ENCODE data around the gene ATP8B3.
"Not testable (repeated sequence)": the region's sequence is repeated elsewhere in the genome, so short reads cannot be mapped to it uniquely, and the experiment has no call there.

Gene ATP8B3

GRCh38 chr19:1815605-1816529, 3.8 kb upstream of the ATP8B3 start:
- DNase-seq (ENCODE audit: low read depth in 2 of 2), result no peak

DNA sequence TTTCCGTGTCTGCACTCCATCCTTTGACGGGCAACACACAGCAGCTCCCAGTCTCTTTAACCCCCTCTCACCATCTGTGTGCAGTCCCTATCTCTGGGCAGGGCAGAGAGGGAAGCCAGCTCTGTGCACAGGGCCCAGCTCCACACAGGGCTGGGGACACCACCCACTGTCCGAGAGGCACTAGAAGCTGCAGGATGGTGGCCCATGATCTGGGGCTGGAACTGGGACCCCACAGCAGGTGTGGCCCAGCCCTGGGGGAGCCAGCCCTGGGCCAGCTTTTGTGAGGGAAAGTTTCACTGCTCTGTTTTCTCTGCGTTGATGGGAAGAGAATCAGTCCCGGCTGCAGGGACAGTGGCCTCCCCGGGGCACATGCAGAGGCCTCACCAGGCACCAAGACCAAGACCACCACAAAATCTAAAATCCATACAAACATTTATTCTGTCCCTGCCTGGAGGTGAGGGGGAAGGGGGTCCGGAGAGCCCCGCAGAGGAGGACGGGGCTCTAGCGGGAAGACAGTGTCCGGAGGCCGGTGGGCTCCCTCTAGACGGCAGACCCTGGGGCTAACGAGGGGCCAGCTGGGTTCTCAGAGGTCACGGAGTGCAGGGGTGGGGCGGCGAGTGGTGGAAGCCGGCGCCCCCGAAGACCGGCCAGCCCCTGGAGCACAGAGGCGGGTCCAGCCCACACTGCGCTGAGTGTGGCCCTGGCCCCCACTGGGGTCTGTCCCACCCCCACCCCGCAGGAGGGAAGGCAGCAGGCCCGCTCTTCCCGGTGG, 2.9 kb upstream of the ATP8B3 start:
- DNase-seq (ENCODE audit: low read depth in 2 of 2), result no peak

GRCh38 chr19:1814391-1814790, 2.3 kb upstream of the ATP8B3 start:
- DNase-seq (ENCODE audit: low read depth in 2 of 2), result no peak

DNA sequence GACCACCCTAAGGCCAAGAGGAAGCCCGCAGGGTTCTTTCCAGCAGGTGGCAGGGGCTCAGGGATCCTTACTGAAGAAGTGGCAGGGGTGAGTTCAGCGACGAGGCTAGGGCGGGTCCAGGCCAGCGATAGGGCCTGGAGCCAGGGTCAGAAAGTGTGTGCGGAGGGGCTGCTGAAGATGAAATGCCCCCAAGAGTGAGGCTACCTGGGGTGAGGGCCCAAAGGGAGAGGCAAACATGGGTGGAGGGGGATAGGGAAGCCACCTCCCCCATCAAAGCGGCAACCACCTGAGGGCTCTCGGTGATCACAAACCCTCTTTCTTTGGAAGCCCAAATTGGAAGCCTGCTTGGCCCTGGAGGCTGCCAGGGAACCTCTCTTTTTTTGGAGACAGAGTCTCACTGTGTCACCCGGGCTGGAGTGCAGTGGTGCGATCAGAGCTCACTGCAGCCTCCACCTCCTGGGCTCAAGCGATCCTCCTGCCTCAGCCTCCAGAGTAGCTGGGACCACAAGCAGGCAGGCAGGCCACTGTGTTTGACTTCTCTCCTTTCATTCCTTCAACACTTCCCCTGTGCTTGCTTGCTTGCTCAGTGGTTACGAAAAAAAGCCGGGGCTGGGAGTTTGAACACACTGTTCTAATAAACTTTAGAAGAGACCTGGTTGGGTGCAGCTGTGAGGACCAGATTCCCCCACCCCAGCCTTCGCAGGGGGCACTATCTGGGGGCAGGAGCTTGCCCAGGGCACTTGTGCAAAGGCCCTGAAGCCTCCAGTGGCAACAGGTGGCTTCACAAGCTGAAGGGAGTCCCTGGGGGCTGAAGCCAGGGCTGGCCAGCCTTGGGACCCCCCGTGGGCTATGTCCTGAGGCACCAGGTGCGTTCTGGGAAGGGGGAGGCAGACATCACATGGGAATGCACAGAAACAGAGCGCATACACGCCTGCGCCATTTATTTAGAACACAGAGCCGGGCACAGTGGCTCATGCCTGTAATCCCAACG, 1.4 kb upstream of the ATP8B3 start:
- DNase-seq (ENCODE audit: low read depth in 2 of 2), result no peak

DNA sequence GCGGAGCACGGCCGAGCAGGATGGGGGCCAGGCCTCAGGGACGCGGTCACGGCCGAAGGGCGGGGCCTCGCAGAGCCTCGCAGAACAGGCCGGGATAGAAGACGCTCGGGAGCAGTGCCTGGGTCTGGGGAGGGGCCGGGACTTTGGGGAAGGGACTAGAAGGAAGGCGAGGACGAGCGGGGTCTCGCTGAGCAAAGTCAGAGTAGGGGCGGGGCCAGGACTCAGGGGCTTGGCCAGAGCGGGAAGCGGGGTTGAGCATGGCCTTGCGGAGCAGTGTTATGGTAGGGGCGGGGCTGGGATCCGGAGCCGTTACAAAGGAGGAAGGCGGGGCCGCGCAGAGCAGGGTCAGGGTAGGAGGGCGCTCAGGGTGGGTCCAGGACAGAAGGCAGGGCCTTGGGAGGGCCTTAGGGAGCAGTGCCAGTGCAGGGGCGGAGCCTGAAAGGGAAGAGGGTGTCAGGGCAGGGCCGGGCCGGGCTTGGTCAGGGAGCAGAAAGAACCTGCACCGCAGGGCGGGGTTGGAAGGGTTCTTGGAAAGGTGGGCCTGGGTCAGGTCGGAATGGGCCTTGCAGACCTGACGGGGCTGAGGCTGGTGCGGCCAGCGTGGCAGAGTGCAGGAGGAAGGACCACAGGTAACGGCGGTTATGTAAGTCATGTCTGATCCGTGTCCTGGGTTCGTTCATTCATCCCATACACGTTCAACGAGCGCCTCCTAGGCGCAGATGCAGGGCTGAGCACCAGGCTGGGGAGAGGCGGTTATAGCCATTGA, 533 bp upstream of the ATP8B3 start:
- DNase-seq (ENCODE audit: low read depth in 2 of 2), result peak; percentile 50 to 55

- peak; percentile 19 to 27 for DNase-seq (ENCODE audit: low read depth in 2 of 2)
Observed at GRCh38 chr19:1811472-1811894, 593 bp downstream of the ATP8B3 start.

DNA sequence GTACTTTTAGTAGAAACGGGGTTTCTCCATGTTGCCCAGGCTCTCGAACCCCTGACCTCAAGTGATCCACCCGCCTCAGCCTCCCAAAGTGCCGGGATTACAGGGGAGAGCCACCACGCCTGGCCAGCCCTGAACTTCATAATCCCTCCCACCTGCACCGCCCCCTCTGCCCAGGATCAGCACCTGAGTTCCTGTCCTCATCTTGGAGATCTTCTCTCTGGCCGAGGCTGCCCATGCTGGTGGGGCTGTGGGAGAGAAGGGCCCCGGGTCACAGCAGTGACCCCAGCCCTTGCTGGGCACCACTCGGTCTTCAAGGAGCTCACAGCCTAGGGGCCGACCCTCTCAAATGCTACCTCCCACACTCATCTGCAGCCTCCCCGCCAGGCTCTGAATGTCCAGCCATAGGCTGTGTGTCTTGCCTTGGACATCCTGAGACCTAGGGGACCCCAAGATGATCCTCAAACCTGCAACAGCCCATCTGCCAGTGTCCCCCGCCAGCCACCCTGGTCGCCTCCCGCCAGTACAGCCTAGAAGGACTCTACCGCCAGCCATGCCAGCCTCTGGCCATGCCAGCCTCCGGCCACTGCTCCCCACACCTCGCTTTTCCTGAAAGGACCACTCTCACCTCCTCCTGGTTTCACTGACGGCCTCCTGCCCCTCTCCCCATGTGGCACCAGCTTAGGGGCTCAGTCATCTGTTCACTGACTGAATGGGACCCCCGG, 1.5 kb downstream of the ATP8B3 start:
- DNase-seq (ENCODE audit: low read depth in 2 of 2), result no peak

DNA sequence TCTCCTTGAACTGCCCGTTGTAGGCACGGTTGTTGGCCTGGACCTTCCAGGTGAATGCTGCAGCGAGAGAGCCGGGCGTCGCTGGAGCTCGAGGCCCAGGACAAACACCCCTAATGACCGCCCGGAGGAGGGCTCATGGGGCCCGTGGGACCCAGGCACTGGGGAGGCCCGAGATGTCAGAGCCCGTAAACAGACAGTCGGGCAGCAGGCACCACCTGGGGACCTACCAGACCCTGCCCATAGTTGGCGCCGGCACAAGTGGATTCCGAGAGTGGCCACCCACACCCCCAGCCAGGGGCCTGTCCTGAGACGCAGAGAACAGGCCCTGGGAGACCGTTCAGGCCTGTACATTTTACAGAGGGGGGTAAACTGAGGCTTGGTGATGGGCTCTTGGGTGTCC, 2.4 kb downstream of the ATP8B3 start:
- DNase-seq (ENCODE audit: low read depth in 2 of 2), result no peak

GRCh38 chr19:1808395-1808731, 3.7 kb downstream of the ATP8B3 start:
- DNase-seq (ENCODE audit: low read depth in 2 of 2), result no peak

DNA sequence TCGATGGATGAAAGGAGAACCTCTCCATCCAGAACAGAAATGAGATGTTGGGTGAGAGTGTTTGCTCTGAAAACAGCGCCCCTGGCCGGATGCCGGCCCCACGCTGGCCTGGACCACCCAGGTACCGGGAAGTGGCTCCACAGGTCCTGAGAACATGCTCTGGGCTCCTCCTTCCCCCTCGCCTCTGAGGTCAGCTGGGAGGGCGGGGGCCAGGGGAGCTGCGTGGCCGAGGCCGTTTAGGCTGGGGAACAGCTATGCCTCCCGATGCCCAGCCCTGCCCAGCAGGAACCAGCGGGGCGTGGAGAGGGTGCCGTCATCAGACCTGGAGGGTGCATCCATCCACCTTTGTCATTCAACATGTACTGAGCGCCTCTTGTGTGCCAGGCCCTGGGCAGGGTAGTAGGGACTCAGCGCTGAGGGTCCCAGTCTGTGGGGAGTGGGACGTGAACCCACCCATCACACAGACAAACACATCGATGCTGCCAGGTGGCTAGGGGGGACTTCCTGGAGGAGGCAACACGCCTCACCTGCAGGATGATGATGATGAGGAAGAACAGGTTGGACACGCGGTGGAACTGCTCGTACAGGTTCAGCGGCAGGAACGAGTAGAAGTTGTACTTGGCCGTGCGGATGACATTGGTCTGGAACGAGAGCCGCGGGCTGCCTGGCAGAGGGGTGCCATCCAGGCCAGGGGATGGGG, 4.2 kb downstream of the ATP8B3 start:
- no peak for DNase-seq (ENCODE audit: low read depth in 2 of 2)

GRCh38 chr19:1807030-1807694, 4.9 kb downstream of the ATP8B3 start:
- DNase-seq (ENCODE audit: low read depth in 2 of 2), result no peak

GRCh38 chr19:1806184-1807029, 5.7 kb downstream of the ATP8B3 start:
- no peak for DNase-seq (ENCODE audit: low read depth in 2 of 2)

GRCh38 chr19:1805401-1806183, 6.5 kb downstream of the ATP8B3 start:
- no peak for DNase-seq (ENCODE audit: low read depth in 2 of 2)

DNA sequence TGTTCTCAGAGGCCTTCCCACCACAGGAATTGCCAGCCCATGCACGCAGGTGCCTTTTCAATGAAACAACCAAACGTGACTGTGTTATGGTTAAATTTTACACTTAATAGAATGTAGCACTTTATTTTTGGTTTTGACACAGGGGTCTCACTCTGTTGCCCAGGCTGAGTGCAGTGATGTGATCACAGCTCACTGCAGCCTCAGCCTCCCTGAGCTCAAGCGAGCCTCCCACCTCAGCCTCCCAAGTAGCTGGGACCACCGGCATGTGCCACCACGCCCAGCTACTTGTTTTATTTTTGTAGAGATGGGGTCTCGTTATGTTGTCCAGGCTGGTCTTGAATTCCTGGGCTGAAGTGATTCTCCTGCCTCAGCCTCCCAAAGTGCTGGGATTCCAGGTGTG, 7.2 kb downstream of the ATP8B3 start:
- DNase-seq (ENCODE audit: low read depth in 2 of 2), result no peak

DNA sequence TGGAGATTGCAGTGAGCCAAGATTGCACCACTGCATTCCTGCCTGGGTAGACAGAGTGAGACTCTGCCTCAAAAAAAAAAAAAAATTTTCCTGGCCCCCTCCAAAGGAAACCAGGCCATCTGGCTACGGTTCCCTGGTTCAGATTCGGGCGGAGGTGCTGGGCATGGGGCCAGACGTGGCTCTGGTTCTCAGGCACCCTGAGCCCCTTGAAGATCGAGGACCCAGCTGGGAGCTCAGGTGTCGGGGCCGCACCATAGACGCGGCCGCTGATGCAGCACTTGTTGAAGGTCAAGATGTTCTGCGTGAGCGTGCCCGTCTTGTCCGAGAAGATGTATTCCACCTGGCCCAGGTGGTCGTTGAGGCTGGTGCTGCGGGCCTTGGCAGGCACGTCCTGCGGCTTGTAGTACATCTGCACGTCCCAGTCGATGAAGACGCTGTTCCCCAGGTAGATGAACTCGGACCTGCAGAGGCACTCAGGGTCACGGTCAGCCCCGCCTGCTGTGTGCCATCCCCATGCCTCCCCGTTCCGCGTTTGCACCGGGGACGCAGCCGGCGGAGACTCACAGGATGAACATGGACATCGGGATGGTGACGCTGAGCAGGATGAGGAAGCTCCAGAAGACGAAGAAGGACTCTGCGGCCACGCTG, 12.3 kb downstream of the ATP8B3 start:
- DNase-seq (ENCODE audit: low read depth in 2 of 2), result no peak

DNA sequence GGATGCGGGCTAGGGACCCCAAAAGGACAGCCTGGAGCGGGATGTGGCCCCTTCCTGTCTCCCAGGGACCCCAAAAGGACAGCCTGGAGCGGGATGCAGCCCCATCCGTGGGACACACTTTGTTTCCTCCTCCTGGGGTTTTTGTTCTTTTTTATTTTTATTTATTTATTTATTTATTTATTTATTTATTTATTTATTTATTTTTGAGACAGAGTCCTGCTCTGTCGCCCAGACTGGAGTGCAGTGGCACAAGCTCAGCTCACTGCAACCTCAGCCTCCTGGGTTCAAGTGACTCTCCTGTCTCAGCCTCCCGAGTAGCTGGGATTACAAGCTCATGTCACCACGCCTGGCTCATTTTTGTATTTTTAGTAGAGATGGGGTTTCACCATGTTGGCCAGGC, 14.8 kb downstream of the ATP8B3 start:
- not testable (repeated sequence) for DNase-seq (ENCODE audit: low read depth in 2 of 2)
